GM18909 (cell line): ENCODE data around the gene CERS6.

Experiments
- ATAC-seq: cut with Tn5 transposase; IDR thresholded peaks from one replicate; pipeline ENCODE4 v1.9.1; 2021; ENCODE audit warnings: mild to moderate bottlenecking; ENCODE audit not compliant: unreplicated experiment, poor library complexity

Gene CERS6

DNA sequence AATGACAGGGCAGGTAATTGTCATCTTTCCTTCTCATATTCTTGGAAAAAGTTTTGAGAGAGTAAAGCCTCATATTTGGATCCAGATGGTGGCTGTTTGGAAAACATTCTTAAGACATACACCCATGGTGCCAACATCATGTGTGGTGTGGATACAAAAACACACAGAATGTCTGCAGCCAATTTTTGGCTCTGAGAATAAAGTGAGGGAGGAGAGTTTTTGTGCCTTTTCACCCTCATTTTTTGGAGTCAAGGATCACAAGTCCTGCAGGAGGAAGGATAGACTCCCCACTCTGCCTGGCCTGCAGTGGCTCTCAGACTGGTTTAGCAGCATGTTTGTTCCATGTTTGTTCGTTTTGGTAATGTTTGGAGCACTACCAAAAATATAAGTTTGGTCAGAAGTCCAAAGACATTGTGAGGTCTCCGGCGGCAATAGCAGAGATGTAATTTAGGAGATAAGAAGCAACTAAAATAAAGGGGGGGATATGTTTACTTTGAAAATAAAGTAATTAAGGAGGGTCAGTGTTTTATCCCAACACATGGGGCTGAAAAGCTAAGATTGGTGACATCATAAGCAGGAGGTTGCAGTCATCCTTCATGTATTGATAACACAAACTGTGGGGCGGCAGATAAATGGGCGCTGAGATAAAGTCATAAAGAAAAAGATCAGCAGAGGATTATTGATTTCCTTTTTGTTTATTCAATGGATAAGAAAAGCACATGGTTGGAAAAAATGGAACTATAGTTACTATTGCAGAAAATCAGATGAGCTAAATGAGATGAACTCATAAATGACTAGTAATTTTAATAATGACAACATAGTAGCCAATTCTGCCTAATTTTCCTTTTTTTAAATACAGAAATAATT, 347.0 kb downstream of the CERS6 start:
- ATAC-seq = no peak

DNA sequence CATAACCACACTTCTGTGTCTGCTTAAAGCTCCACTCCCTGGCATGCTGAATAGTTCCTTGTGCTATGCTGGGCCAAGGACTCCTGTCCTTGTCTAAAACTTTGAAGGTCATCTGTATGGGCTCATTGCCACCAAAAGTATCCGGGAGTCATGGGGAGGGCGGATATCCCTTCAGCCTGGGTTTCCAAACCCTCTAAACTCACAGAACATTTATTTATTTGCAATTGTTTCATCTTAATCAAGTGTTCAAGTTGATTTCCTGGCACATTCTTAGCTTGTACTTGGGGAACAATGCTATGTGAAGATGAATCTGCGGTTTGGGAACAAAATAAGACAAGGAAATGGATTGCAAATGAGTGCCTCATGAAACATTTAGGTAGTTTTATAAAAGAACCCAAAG, 348.1 kb downstream of the CERS6 start:
- no peak for ATAC-seq

DNA sequence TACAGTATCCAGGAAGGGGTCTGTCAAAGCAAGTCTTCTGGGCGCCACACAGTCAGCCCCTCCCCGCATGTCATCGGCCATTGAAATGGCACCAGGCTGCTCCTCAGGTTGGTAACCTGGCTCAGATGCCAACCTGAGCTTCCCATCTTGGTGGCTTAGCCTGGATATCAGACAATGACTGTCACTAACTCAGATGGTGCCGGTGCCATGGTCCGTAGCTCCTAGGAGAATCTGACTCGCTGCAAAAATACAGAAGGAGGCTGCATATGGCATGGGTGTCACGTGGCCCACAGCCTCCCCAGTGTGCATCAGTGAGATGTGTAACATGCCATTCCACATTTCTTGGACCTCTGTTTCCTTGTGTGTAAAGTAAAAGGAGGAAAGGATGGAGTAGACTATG, 349.5 kb downstream of the CERS6 start:
- no peak for ATAC-seq

DNA sequence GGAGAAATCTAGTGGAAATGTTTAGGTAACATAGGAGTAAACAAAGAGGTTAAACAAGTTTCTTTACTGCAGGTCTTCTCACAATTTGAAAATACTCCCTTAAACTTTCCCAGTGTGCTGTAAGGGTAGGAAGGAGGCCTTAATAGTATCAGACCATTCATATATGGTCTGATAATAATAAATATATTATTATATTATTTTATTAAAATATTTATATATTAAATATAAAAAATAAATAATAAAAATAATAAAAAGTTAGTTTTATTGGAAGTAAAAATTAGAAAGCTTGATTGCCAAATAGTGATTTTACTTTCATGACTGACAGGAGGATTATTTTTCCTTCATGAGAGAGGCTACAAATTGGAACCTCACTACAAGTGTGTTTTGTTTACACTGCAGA, 353.5 kb downstream of the CERS6 start:
- no peak for ATAC-seq

DNA sequence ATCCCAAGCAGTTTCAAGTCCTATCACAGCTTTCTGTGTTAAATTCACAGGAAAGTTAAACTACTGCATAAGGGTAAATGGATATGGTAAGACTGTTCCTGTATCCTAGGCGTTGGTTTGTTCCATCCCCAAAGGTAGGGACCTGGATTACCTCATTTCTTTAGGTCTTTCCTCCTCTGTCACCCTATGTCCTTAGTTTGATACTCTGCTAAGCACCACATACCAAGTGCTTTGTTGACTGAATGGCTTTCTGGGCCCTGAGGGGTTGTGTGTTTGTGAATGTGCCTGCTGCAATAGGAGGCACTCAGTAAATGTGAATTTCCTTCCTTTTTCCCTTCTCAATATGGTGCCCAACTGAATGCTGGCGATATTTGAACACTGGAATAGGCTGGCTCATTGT, 354.2 kb downstream of the CERS6 start:
- ATAC-seq = no peak

DNA sequence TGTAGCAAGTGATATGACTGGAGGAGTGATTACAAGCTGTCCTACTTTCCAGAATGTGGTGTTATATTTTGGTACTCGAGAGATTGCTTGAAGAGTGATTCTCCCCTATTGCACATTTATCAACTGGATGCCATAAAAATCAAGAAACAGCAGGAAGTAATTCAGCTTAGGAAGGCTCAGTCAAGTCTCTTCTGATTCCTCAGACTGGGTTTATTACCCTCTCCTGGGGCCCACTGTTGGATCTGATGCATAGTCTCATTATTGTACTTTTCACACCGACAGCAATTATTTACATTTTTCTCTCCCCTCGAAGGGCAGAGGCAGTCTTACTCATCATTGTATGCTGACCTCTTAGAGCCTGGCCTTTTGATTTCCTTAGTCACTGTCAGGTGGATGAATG, 355.6 kb downstream of the CERS6 start:
- ATAC-seq = no peak

DNA sequence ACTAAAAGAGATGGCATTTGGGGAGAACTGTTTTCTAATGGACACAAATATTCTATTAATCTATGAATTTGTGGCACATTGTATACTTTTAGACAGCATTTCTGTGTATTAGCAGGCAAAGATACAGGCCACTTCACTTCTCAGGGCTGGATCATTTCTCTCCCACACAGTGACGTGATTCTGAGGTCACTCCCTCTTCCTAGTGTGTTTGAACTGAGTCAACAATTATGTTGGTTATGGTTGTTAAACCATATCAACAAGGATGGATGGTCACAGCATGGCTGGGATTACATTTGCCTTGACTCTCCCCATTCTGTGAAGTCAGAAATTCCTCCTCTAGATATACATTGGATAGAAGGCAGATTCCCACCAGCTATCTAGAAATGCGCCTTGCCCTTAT, 358.0 kb downstream of the CERS6 start:
- no peak for ATAC-seq

DNA sequence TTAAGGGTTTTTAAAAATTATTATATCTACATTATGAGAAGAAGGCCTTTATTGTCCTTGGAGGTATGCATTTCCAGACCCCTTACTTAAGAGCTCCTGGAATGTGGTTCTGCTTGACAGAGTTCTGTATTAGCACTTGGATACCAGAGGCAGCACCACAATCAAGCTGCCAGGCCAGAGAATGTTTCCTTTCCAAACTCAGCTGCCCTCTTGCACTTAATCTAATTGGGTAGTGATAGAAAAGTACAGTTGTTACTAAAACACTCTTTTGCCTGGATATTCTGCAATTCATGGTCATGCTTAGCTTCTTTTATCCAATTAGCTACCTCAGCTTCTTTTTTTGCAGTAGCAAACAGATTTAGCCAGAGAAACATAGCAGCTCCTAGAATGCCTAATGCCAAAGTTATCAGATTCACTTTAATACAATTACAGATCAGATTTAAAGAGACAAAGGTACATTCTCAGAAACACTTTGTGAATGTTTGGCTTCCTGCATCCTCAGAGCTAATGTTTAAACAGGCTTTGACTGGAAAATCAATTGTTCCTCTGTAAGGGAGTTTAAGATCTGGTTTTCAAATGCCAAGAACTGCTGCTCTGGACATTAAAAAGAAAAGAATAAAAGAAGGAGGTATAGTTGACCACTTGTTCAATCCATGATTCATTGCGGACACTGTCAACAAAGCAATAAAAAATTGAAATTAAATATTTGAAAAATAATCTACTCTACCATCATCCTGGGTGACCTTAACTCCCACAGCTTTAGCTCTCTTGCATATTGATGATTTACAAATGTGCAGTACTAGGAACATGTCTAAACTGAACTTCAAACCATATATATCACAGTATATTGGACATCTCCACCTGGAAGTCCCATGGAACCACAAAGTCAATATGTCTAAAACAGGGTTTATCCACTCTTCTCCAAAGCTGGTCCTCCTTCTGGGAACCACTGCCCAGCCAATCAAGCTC, 359.2 kb downstream of the CERS6 start:
- no peak for ATAC-seq

DNA sequence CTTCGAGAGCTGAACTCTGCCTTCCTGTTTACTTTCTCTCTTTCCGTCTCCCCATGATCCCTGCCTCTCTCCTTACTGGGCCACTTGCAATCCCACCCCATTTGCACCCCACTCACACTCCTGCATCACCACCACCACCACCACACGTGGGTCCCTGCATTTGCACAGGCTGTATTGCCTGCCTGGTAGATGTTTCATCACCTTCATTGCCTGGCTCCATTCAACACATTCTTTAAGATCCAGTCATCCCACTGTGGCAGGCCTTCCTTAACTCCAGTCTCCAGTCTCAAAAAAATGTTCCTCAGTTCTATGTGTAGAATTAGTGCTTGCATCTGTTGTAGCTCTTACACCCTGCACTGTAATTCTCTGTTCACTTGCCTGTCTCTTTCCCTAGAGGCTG, 360.3 kb downstream of the CERS6 start:
- no peak for ATAC-seq

DNA sequence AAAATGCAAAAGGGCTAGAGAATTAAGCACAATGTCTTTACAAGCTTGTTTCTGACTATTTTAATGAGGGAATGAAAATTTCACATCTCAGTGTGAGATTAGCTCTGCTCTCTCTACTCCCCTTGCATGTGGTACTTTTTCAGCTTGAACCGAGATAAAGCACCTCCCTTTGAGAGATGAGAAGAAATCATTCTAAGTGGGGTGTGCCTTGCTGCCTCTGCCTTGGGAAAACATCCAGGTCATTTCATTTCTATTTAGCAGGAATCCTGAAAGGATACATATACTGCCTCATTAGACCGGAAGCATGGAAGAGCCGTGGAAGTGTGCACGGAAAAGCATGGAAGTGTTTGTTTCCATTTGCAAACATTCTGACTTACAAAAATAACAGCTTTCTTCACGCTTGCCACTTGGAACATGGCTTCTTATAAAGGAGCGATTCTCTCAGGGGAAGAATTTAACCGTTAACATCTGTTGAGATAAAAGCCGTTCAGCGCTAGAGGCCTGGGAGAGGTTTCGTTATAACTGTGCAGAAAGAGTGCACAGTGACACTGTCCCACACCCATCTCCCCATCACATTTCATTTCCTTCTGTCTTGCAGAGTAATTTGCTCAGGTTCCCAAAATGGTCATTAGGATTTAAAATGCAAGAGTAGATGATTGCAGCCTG, 363.1 kb downstream of the CERS6 start:
- no peak for ATAC-seq

DNA sequence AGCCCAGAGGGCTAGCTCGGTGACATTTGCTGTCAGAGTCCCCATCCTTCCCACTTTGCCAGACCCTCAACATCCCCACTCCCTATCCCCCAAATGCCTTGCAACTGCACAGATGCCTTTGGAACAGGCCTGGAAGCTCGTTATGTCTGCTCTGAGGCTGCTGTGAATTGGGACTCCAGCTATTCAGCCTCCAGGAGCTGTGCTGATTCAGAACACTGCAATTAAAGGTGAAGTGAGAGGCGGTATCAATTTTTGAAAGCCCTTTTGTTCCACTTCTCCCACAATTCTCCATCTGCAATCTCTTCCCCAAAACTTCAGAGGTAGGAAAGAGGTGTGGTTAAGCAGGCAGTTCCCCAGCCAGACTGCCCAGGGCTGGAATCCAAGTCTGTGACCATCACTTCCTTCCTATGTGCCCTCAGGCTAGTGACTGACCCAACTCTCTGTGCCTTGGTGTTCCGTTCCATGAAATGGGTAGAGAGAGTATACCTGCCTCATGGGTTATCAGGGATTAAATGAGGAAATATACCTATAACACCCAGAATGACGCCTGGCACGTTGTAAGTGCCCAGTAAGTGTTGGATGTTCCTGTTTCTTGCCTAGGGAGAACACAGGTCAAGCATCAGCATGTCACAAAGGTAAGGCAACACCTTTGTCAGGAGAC, 363.9 kb downstream of the CERS6 start:
- ATAC-seq = no peak

DNA sequence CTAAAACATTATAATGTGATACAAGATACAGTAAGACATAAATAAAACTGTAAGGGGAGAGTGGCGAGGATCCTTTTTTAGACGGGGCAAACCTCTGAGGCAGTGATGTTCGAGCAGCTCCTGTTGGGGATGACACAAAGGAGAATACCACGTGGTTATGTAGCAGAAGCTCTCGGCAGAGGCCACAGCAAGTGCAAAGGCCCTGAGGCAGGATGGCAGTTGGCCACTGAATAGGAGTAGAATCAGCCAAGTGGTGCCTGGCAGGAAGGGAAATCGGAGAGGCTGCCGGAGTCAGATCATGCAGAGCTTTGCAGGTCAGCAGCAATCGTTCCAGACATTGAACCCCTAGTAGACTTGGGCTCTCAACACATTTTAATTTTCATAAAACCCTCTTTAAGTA, 365.5 kb downstream of the CERS6 start:
- no peak for ATAC-seq

DNA sequence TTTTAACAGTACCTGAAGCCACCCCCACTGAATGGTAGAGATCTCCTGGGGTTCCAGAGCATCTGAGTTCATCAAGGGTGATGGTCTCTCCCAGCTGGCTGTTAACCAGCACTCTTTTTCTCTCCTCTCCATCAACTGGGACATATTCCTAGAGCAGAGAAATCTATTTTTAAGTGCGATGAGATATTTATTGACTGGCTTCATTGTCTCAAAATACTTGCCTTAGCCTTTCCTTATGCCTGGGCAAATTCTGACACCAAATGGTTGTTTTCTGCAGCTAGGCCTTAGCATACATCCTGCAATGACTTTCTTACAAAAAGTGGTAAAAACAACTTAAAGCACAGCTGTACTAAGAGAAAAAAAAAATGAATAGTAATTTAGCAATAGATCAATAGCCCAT, 365.9 kb downstream of the CERS6 start:
- ATAC-seq = no peak
